ENCODE measurements around the gene HSDL2. TPM values are rescaled to one million over a fixed set of nuclear protein-coding genes. Genes with fewer than 3 reads are reported as not detected.

The HSDL2 gene
- total RNA-seq, 1 experiment from 2014 or later: 32.2 TPM

DNA sequence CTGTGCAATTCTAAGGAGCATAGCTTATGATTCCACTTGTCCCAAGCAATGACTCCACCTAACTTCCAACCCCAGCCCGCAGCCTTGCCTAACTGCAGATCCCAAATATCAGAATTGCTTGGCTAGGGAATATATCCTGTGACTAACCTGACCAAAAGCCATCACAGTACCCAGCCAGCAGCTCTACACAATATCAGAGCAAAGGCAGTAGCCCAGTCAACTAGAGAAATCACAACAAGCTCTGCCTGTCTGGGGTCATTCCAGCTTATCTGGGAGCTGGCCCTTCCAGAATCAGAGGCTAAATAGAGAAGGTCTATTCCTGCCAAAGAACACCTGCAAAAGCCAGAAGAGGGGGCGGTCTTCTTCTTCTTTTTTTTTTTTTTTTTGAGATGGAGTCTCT is 97.4 kb downstream of the HSDL2 start:
- Histone ChIP-seq H3K36me3 (ENCODE audit: control insufficient read depth, insufficient read depth, low read length) (no peaks in the 10 kb centered on the region), H3K9me3 (ENCODE audit: control insufficient read depth, insufficient read depth, low read depth, low read length) (no peaks in the 10 kb centered on the region), H3K27me3 (ENCODE audit: control insufficient read depth, insufficient read depth, low read length) (no peaks in the 10 kb centered on the region), H3K27ac (ENCODE audit: low read length) (no peak overlapping the region), H3K4me1 (ENCODE audit: control insufficient read depth, insufficient read depth, low read length) (no peaks in the 10 kb centered on the region), H3K4me3 (ENCODE audit: low read depth in 2 of 2, low read length in 2 of 2) (no peak overlapping the region)
- BruUV-seq (replicated peaks): no TSS peak
- CTCF ChIA-PET: no interaction called here
- intact Hi-C loops (cut with micrococcal nuclease; ENCODE audit: unreplicated experiment): no loop called here
- POLR2A ChIA-PET: no interaction called here
- no peak for ATAC-seq
- in situ Hi-C loops (cut with HindIII; ENCODE audit: low pct_unique_long_range_greater_than_20kb, low sequenced_read_pairs): no loop called here
- DNase-seq (ENCODE audit: low read depth, low spot score): no peak
- TF ChIP-seq, protein P1, sequence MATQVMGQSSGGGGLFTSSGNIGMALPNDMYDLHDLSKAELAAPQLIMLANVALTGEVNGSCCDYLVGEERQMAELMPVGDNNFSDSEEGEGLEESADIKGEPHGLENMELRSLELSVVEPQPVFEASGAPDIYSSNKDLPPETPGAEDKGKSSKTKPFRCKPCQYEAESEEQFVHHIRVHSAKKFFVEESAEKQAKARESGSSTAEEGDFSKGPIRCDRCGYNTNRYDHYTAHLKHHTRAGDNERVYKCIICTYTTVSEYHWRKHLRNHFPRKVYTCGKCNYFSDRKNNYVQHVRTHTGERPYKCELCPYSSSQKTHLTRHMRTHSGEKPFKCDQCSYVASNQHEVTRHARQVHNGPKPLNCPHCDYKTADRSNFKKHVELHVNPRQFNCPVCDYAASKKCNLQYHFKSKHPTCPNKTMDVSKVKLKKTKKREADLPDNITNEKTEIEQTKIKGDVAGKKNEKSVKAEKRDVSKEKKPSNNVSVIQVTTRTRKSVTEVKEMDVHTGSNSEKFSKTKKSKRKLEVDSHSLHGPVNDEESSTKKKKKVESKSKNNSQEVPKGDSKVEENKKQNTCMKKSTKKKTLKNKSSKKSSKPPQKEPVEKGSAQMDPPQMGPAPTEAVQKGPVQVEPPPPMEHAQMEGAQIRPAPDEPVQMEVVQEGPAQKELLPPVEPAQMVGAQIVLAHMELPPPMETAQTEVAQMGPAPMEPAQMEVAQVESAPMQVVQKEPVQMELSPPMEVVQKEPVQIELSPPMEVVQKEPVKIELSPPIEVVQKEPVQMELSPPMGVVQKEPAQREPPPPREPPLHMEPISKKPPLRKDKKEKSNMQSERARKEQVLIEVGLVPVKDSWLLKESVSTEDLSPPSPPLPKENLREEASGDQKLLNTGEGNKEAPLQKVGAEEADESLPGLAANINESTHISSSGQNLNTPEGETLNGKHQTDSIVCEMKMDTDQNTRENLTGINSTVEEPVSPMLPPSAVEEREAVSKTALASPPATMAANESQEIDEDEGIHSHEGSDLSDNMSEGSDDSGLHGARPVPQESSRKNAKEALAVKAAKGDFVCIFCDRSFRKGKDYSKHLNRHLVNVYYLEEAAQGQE (IDR thresholded peaks at IDR 0.05; ENCODE audit: insufficient read depth in 1 of 2, low read depth in 2 of 2, low read length in 1 of 2): no peak
- no peak for TF ChIP-seq SIN3A (IDR thresholded peaks at IDR 0.05; ENCODE audit: borderline replicate concordance, insufficient read depth, low read depth, low read length)

DNA sequence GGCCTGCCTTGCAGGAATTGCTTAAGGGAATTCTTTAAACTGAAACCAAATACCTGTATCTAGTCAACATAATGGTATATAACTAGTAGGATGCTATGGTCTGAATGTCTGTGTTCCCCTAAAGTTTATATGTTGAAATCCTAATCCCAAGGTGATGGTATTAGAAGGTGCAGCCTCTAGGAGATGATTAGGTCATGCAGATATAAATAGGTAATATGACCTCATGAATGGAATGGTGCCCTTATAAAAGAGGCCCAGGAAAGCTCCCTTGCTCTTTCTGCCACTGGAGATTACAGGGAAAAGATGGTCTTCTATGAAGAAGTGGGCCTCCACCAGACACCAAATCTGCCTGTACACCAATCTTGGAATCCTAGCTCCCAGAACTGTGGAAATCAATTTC is 99.3 kb downstream of the HSDL2 start:
- DNase-seq (ENCODE audit: low read depth, low spot score) (no peak), ATAC-seq (no peak)
- BruUV-seq (replicated peaks): no TSS peak
- TF ChIP-seq, protein P2, sequence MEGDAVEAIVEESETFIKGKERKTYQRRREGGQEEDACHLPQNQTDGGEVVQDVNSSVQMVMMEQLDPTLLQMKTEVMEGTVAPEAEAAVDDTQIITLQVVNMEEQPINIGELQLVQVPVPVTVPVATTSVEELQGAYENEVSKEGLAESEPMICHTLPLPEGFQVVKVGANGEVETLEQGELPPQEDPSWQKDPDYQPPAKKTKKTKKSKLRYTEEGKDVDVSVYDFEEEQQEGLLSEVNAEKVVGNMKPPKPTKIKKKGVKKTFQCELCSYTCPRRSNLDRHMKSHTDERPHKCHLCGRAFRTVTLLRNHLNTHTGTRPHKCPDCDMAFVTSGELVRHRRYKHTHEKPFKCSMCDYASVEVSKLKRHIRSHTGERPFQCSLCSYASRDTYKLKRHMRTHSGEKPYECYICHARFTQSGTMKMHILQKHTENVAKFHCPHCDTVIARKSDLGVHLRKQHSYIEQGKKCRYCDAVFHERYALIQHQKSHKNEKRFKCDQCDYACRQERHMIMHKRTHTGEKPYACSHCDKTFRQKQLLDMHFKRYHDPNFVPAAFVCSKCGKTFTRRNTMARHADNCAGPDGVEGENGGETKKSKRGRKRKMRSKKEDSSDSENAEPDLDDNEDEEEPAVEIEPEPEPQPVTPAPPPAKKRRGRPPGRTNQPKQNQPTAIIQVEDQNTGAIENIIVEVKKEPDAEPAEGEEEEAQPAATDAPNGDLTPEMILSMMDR (IDR thresholded peaks at IDR 0.05): no peak
- TF ChIP-seq, protein P1 (IDR thresholded peaks at IDR 0.05; ENCODE audit: insufficient read depth in 1 of 2, low read depth in 2 of 2, low read length in 1 of 2): no peak
- TF ChIP-seq POLR2AphosphoS5 (IDR thresholded peaks at IDR 0.05; ENCODE audit: low read depth, low read length) (no peak), SIN3A (IDR thresholded peaks at IDR 0.05; ENCODE audit: borderline replicate concordance, insufficient read depth, low read depth, low read length) (no peak), TCF7L2 (IDR thresholded peaks at IDR 0.05; ENCODE audit: low read depth, low read length) (no peak)
- in situ Hi-C loops (cut with HindIII; ENCODE audit: low pct_unique_long_range_greater_than_20kb, low sequenced_read_pairs) (no loop called here), intact Hi-C loops (cut with micrococcal nuclease; ENCODE audit: unreplicated experiment) (no loop called here)
- CTCF ChIA-PET: interaction anchor here (0.6 kb wide), 1 partner anchor 175 kb away, joined by 4 read pairs; no protein-coding TSS in a partner anchor
- H3K27ac ChIP-seq (ENCODE audit: low read length): no peak overlapping the region
- H3K9me3 ChIP-seq (ENCODE audit: control insufficient read depth, insufficient read depth, low read depth, low read length): no peaks in the 10 kb centered on the region
- no peak overlapping the region for H3K4me3 ChIP-seq (ENCODE audit: low read depth in 2 of 2, low read length in 2 of 2)
- no peaks in the 10 kb centered on the region for H3K36me3 ChIP-seq (ENCODE audit: control insufficient read depth, insufficient read depth, low read length)
- H3K4me1 ChIP-seq (ENCODE audit: control insufficient read depth, insufficient read depth, low read length): no peaks in the 10 kb centered on the region
- POLR2A ChIA-PET: no interaction called here
- H3K27me3 ChIP-seq (ENCODE audit: control insufficient read depth, insufficient read depth, low read length): no peaks in the 10 kb centered on the region
